Fibroblast of the aortic adventitia (primary cell): ENCODE data around the gene HBB. TPM values are rescaled to one million over a fixed set of nuclear protein-coding genes. Genes with fewer than 3 reads are reported as not detected.

Source experiments
- DNase-seq: peaks from one replicate; pipeline ENCODE4 v3.0.0-alpha.2; 2010; ENCODE audit warnings: low read depth
- H3K4me3 ChIP-seq: 2 replicates; pipeline ENCODE4 v1.5.1; 2011; ENCODE audit warnings: low read depth, mild to moderate bottlenecking, control low read depth, low read length, moderate library complexity
- total RNA-seq: library from RNA; depleted of rRNA; stranded (reverse); fragments of >200 nt; gene quantifications from 2 replicates; pipeline ENCODE4 v1.2.3, GENCODE V29; 2012; ENCODE audit warnings: low replicate concordance
- TF ChIP-seq, protein P1 (sequence below): IDR thresholded peaks from 2 replicates; pipeline ENCODE4 v1.5.1; 2011; ENCODE audit warnings: mild to moderate bottlenecking, low read length, control low read depth, inconsistent platforms; ENCODE audit not compliant: insufficient read depth

The HBB gene
- total RNA-seq, 1 donor: not detected

DNA sequence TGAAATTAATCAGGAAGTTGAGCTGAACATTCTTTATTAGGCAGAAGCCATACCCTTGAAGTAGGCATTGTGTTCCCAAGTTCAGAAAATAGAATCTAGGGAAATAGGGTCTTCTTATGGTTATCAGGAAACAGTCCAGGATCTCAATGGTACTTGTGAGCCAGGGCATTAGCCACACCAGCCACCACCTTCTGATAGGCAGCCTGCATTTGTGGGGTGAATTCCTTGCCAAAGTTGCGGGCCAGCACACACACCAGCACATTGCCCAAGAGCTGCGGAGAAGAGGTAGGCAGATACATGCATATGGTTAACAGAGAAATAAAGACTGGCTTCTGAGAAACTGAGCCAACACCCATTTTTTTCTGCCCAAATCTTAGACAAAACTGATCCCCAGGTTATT lies 6.0 kb upstream of the HBB start:
- DNase-seq: no peak
- TF ChIP-seq, protein P1, sequence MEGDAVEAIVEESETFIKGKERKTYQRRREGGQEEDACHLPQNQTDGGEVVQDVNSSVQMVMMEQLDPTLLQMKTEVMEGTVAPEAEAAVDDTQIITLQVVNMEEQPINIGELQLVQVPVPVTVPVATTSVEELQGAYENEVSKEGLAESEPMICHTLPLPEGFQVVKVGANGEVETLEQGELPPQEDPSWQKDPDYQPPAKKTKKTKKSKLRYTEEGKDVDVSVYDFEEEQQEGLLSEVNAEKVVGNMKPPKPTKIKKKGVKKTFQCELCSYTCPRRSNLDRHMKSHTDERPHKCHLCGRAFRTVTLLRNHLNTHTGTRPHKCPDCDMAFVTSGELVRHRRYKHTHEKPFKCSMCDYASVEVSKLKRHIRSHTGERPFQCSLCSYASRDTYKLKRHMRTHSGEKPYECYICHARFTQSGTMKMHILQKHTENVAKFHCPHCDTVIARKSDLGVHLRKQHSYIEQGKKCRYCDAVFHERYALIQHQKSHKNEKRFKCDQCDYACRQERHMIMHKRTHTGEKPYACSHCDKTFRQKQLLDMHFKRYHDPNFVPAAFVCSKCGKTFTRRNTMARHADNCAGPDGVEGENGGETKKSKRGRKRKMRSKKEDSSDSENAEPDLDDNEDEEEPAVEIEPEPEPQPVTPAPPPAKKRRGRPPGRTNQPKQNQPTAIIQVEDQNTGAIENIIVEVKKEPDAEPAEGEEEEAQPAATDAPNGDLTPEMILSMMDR: no peak
- no peak overlapping the region for H3K4me3 ChIP-seq

GRCh38 chr11:5232176-5232575 lies 5.3 kb upstream of the HBB start:
- DNase-seq: no peak
- TF ChIP-seq, protein P1: no peak
- H3K4me3 ChIP-seq: no peak overlapping the region

DNA sequence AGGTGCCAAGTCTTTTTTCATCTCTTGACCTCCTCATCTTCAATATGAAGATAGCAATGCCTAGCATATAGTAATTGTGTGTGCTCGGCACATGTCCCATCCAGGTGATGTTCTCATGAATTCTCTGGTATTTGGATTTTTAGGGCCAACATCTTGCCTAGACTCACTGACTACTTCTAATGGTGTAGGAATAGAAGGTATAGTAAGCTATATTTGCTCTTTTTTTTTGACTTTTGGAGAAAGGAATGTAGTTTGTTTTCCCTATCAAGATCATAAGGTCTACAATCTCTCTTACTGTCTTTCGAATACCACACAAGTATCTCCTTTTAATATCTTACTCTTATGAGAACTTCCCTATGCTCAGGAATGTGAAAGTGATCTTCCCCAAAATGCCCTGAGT lies 4.2 kb upstream of the HBB start:
- TF ChIP-seq, protein P1: no peak
- no peak for DNase-seq
- H3K4me3 ChIP-seq: no peak overlapping the region

DNA sequence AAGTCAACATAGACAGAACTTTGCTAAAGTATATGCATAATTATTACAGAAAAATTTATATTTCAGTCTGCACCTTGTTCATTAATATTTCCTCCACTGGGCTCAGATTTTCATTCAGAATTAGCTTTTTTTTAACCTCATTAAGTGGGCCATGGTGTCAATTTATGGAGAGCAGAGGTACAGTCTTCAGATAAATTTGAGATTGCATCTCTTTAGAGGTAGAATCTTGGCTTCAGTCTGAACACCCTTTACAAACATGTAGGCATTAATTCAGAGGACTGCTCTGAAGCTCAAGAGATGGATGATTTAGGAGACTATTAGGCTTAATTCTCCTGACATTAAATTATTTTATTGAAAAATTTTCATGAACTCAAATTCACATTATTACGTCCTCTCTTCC lies 3.4 kb upstream of the HBB start:
- H3K4me3 ChIP-seq: no peak overlapping the region
- TF ChIP-seq, protein P1: no peak
- no peak for DNase-seq

DNA sequence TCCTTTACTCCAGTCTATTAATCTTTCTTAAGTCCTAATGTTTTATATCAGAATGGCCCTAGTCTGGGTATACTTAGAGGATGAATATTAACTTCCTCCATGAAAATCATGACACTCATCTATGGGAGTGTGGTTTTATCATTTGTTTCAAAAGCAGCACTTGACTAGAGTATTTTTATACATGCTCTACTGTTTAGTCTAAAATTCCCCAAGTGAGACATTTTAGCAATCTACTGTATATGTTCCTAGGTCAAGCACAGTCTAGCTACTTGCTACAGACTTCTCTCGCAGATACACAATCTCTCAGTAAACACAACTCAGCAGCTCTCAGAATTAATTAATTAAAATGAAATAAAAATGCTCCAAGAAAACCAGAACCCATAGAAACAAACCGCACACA lies 2.9 kb upstream of the HBB start:
- DNase-seq: no peak
- TF ChIP-seq, protein P1: no peak
- no peak overlapping the region for H3K4me3 ChIP-seq

GRCh38 chr11:5229356-5229755 lies 2.5 kb upstream of the HBB start:
- no peak for DNase-seq
- TF ChIP-seq, protein P1: no peak
- H3K4me3 ChIP-seq: no peak overlapping the region

GRCh38 chr11:5228124-5228523 lies 1.3 kb upstream of the HBB start:
- no peak for DNase-seq
- H3K4me3 ChIP-seq: no peak overlapping the region
- TF ChIP-seq, protein P1: no peak
